Parathyroid adenoma (tissue), 2 donors: ENCODE measurements around the gene CT45A1.
"Not testable (repeated sequence)": the region's sequence is repeated elsewhere in the genome, so short reads cannot be mapped to it uniquely, and the experiment has no call there.

ENCODE experiments used
- H2AFZ ChIP-seq: fragments of 300-600 bp; sonication (generic); one replicate; pipeline ENCODE4 v1.7.0; 2017; ENCODE audit warnings: antibody characterized with exemption, mild to moderate bottlenecking
- H3K27ac ChIP-seq: fragments of 300-600 bp; sonication (generic); one replicate; pipeline ENCODE4 v1.7.0; 2017
- H3K27me3 ChIP-seq: fragments of 300-600 bp; sonication (generic); one replicate; pipeline ENCODE4 v1.7.0; 2017; ENCODE audit warnings: low read length; ENCODE audit not compliant: control insufficient read depth, insufficient read depth
- H3K36me3 ChIP-seq: fragments of 300-600 bp; sonication (generic); one replicate; pipeline ENCODE4 v1.7.0; 2017; ENCODE audit warnings: low read length; ENCODE audit not compliant: control insufficient read depth, insufficient read depth
- H3K4me1 ChIP-seq: fragments of 300-600 bp; sonication (generic); one replicate; pipeline ENCODE4 v1.7.0; 2017; ENCODE audit warnings: control low read depth
- H3K4me2 ChIP-seq: fragments of 300-600 bp; sonication (generic); one replicate; pipeline ENCODE4 v1.7.0; 2017; ENCODE audit warnings: low read length
- H3K4me3 ChIP-seq: fragments of 300-600 bp; sonication (generic); one replicate; pipeline ENCODE4 v1.7.0; 2017; ENCODE audit warnings: low read depth, low read length
- H3K79me2 ChIP-seq: fragments of 300-600 bp; sonication (generic); one replicate; pipeline ENCODE4 v1.7.0; 2017; ENCODE audit warnings: control low read depth
- H3K9ac ChIP-seq: fragments of 300-600 bp; sonication (generic); one replicate; pipeline ENCODE4 v1.7.0; 2017; ENCODE audit warnings: mild to moderate bottlenecking
- H3K9me3 ChIP-seq: fragments of 300-600 bp; sonication (generic); one replicate; pipeline ENCODE4 v1.7.0; 2017; ENCODE audit warnings: low read length; ENCODE audit not compliant: control insufficient read depth
- CTCF ChIP-seq: fragments of 300-600 bp; sonication (generic); IDR thresholded peaks from one replicate; pipeline ENCODE4 v1.7.0; 2017; ENCODE audit warnings: antibody characterized with exemption, mild to moderate bottlenecking
- donor health status: primary hyperparathyroidism.

The CT45A1 gene

GRCh38 chrX:135741192-135741715 is 27.8 kb downstream of the CT45A1 start:
- H3K4me3 ChIP-seq = no peak overlapping the region
- H3K36me3 ChIP-seq = no peaks in the 10 kb centered on the region
- no peak overlapping the region for H3K4me2 ChIP-seq
- H2AFZ ChIP-seq = no peak overlapping the region
- no peak overlapping the region for H3K27ac ChIP-seq
- no peaks in the 10 kb centered on the region for H3K79me2 ChIP-seq
- H3K4me1 ChIP-seq = no peaks in the 10 kb centered on the region
- no peaks in the 10 kb centered on the region for H3K27me3 ChIP-seq
- H3K9me3 ChIP-seq = no peaks in the 10 kb centered on the region
- no peak for TF ChIP-seq CTCF
- H3K9ac ChIP-seq = no peak overlapping the region

GRCh38 chrX:135744739-135745138 is 31.3 kb downstream of the CT45A1 start:
- H3K27me3 ChIP-seq, H3K4me1 ChIP-seq, H3K36me3 ChIP-seq, H3K4me3 ChIP-seq, H3K79me2 ChIP-seq, H3K9ac ChIP-seq, H2AFZ ChIP-seq, H3K27ac ChIP-seq, H3K9me3 ChIP-seq, H3K4me2 ChIP-seq: not testable (repeated sequence)

- not testable (repeated sequence) for H3K27ac ChIP-seq, H2AFZ ChIP-seq, H3K4me1 ChIP-seq, H3K27me3 ChIP-seq, H3K36me3 ChIP-seq, H3K9me3 ChIP-seq, H3K79me2 ChIP-seq, H3K9ac ChIP-seq, H3K4me2 ChIP-seq, H3K4me3 ChIP-seq
Observed at GRCh38 chrX:135768091-135768490, 54.7 kb downstream of the CT45A1 start, which contains the start of gene CT45A3. TSS of gene CT45A3 (minus strand) at chrX:135768191. CDS start at chrX:135764444, 3,747 bp downstream.
